H1 (cell line): ENCODE measurements around the gene VSTM4. TPM values are rescaled to one million over a fixed set of nuclear protein-coding genes. Genes with fewer than 3 reads are reported as not detected.

Source experiments
- CTCF ChIA-PET: fragments of 300-600 bp; sonication (Branson Sonifier 250); formaldehyde crosslinking; loops from one replicate; lab custom pipeline; 2021; ENCODE audit not compliant: partially characterized antibody; lab: Charles Lee
- POLR2A ChIA-PET: fragments of 300-600 bp; sonication (Branson Sonifier 250); formaldehyde crosslinking; loops from one replicate; lab custom pipeline; 2021; ENCODE audit warnings: inconsistent platforms; ENCODE audit not compliant: partially characterized antibody; lab: Charles Lee
- DNase-seq, 2 experiments: peaks; one replicate each; pipeline versions ENCODE4 v3.0.0 to v3.0.0-alpha.2; 2010 to 2022; ENCODE audit warnings: low spot score in 2 of 2, low read depth in 1 of 2, mixed read lengths in 1 of 2
- FAIRE-seq: peaks from 2 replicates; lab custom pipeline; 2011; peaks lifted over from hg19 to GRCh38; lab: Jason Lieb, UNC
- H2AFZ ChIP-seq: 2 replicates; pipeline ENCODE4 v1.8.1; 2012; ENCODE audit warnings: low read length, inconsistent platforms
- H2AK5ac ChIP-seq: 2 replicates; pipeline ENCODE4 v1.6.1; 2013; ENCODE audit warnings: low read depth, low read length
- H2BK120ac ChIP-seq: replicated peaks from 2 replicates; pipeline ENCODE3; 2013; ENCODE audit warnings: low read depth, low read length, inconsistent platforms
- H2BK12ac ChIP-seq: 2 replicates; pipeline ENCODE4 v1.6.1; 2013; ENCODE audit warnings: low read depth, low read length
- H2BK15ac ChIP-seq: 2 replicates; pipeline ENCODE4 v1.6.1; 2013; ENCODE audit warnings: low read length
- H2BK20ac ChIP-seq: 2 replicates; pipeline ENCODE4 v1.6.1; 2013; ENCODE audit warnings: low read length
- H2BK5ac ChIP-seq: 2 replicates; pipeline ENCODE4 v1.6.1; 2013; ENCODE audit warnings: low read depth, low read length
- H3K14ac ChIP-seq: 2 replicates; pipeline ENCODE4 v1.6.1; 2013; ENCODE audit warnings: inconsistent platforms; ENCODE audit not compliant: insufficient read length
- H3K18ac ChIP-seq: 2 replicates; pipeline ENCODE4 v1.6.1; 2013; ENCODE audit warnings: low read length; ENCODE audit errors: extremely low read depth
- H3K23ac ChIP-seq: 2 replicates; pipeline ENCODE4 v1.6.1; 2013; ENCODE audit warnings: inconsistent platforms; ENCODE audit not compliant: insufficient read length
- H3K23me2 ChIP-seq: 2 replicates; pipeline ENCODE4 v1.6.1; 2013; ENCODE audit warnings: low read depth, low read length
- H3K27ac ChIP-seq: 2 replicates; pipeline ENCODE4 v1.6.1; 2011; ENCODE audit warnings: low read depth, low read length, inconsistent platforms
- H3K27me3 ChIP-seq, 4 experiments: replicated peaks in 1 of 4; 1 replicate in 1 of 4; 2 replicates in 3 of 4; pipeline versions ENCODE4 v1.6.1 to v1.8.1; 2011 to 2013; ENCODE audit warnings: low read length in 3 of 4, mild to moderate bottlenecking in 3 of 4, inconsistent platforms in 2 of 4, mixed read lengths in 2 of 4, moderate library complexity in 1 of 4; ENCODE audit not compliant: control insufficient read depth in 3 of 4, insufficient read depth in 3 of 4; ENCODE audit errors: extremely low read depth in 1 of 4
- H3K36me3 ChIP-seq, 4 experiments: 2 replicates each; pipeline versions ENCODE4 v1.6.1 to v1.8.1; 2011 to 2013; ENCODE audit warnings: mild to moderate bottlenecking in 4 of 4, low read length in 3 of 4, moderate library complexity in 2 of 4, control low read depth in 1 of 4, inconsistent platforms in 1 of 4; ENCODE audit not compliant: insufficient read depth in 4 of 4, control insufficient read depth in 2 of 4
- H3K4ac ChIP-seq: replicated peaks from 2 replicates; pipeline ENCODE3; 2013; ENCODE audit warnings: low read length, low read depth, mixed read lengths, inconsistent platforms; ENCODE audit not compliant: insufficient read length
- H3K4me1 ChIP-seq, 4 experiments: replicated peaks in 1 of 4; 1 replicate in 1 of 4; 2 replicates in 3 of 4; pipeline versions ENCODE4 v1.6.1 to v1.8.1; 2011 to 2013; ENCODE audit warnings: low read length in 3 of 4, inconsistent platforms in 2 of 4, mixed read lengths in 1 of 4; ENCODE audit not compliant: insufficient read depth in 4 of 4, control insufficient read depth in 3 of 4
- H3K4me2 ChIP-seq, 2 experiments: 2 replicates each; pipeline versions ENCODE4 v1.6.1 to v1.8.1; 2011 to 2013; ENCODE audit warnings: low read depth in 2 of 2, low read length in 2 of 2, control low read depth in 1 of 2, inconsistent platforms in 1 of 2, mild to moderate bottlenecking in 1 of 2; ENCODE audit not compliant: insufficient read depth in 1 of 2
- H3K4me3 ChIP-seq, 4 experiments: fragments of 200-600, 300-600 bp in 1 of 4; sonication (generic), shearing (Covaris generic), sonication (Bioruptor Twin) in 1 of 4; 2 replicates each; pipeline versions ENCODE4 v1.5.1 to v1.8.1; 2011 to 2016; ENCODE audit warnings: low read length in 4 of 4, low read depth in 3 of 4, control low read depth in 2 of 4, inconsistent platforms in 2 of 4, mild to moderate bottlenecking in 2 of 4, mixed read lengths in 1 of 4, moderate library complexity in 1 of 4; ENCODE audit not compliant: insufficient read depth in 2 of 4; ENCODE audit errors: extremely low read depth in 1 of 4
- H3K56ac ChIP-seq: replicated peaks from 2 replicates; pipeline ENCODE3; 2013; ENCODE audit warnings: low read depth, mild to moderate bottlenecking, mixed read lengths, low read length, inconsistent platforms; ENCODE audit not compliant: insufficient read length
- H3K79me1 ChIP-seq: 2 replicates; pipeline ENCODE4 v1.6.1; 2013; ENCODE audit warnings: low read depth, low read length, control low read depth
- H3K79me2 ChIP-seq, 2 experiments: 2 replicates each; pipeline versions ENCODE4 v1.6.1 to v1.8.1; 2012 to 2013; ENCODE audit warnings: low read length in 2 of 2, mild to moderate bottlenecking in 2 of 2, inconsistent platforms in 1 of 2; ENCODE audit not compliant: insufficient read depth in 2 of 2, control insufficient read depth in 1 of 2
- H3K9ac ChIP-seq, 4 experiments: replicated peaks in 1 of 4; 1 replicate in 1 of 4; 2 replicates in 3 of 4; pipeline versions ENCODE4 v1.6.1 to v1.8.1; 2011 to 2013; ENCODE audit warnings: low read depth in 3 of 4, low read length in 3 of 4, control low read depth in 2 of 4, mild to moderate bottlenecking in 2 of 4, moderate library complexity in 2 of 4, inconsistent platforms in 1 of 4; ENCODE audit errors: extremely low read depth in 1 of 4
- H3K9me3 ChIP-seq, 2 experiments: 2 replicates each; pipeline versions ENCODE4 v1.6.1 to v1.8.1; 2012 to 2013; ENCODE audit warnings: mild to moderate bottlenecking in 2 of 2, moderate library complexity in 2 of 2, control low read depth in 1 of 2, inconsistent platforms in 1 of 2, low read depth in 1 of 2, low read length in 1 of 2, mixed read lengths in 1 of 2; ENCODE audit not compliant: insufficient read depth in 2 of 2
- H4K20me1 ChIP-seq, 2 experiments: replicated peaks in 1 of 2; 2 replicates each; pipeline versions ENCODE3 to v1.8.1; 2011 to 2013; ENCODE audit warnings: inconsistent platforms in 2 of 2, low read length in 2 of 2, mild to moderate bottlenecking in 1 of 2; ENCODE audit not compliant: insufficient read depth in 2 of 2, control insufficient read depth in 1 of 2
- H4K5ac ChIP-seq: 2 replicates; pipeline ENCODE4 v1.6.1; 2013; ENCODE audit warnings: low read length, low read depth, mixed read lengths, inconsistent platforms; ENCODE audit not compliant: insufficient read length
- H4K8ac ChIP-seq: 2 replicates; pipeline ENCODE4 v1.8.0; 2013; ENCODE audit warnings: mild to moderate bottlenecking, moderate library complexity, low read length, inconsistent platforms; ENCODE audit not compliant: insufficient read depth; ENCODE audit errors: extremely low read depth
- H4K91ac ChIP-seq: replicated peaks from 2 replicates; pipeline ENCODE3; 2013; ENCODE audit warnings: low read length, mixed read lengths, inconsistent platforms; ENCODE audit not compliant: insufficient read length
- CBX8 ChIP-seq: fragments of 300-800, 300-1000 bp; sonication (generic); IDR thresholded peaks from 2 replicates; pipeline ENCODE4 v1.7.1; 2016; ENCODE audit warnings: low read depth, low read length, borderline replicate concordance
- CEBPB ChIP-seq: IDR thresholded peaks from 2 replicates; pipeline ENCODE4 v1.6.1; 2012; ENCODE audit warnings: low read depth, low read length
- EZH2 ChIP-seq: fragments of 200-600 bp; sonication (generic); IDR thresholded peaks from 2 replicates; pipeline ENCODE4 v1.7.1; 2012; ENCODE audit warnings: low read depth, mild to moderate bottlenecking, moderate library complexity, low read length, inconsistent platforms; ENCODE audit not compliant: severe bottlenecking
- KDM5A ChIP-seq: fragments of 200-600 bp; IDR thresholded peaks from 2 replicates; pipeline ENCODE4 v1.7.1; 2012; ENCODE audit warnings: mild to moderate bottlenecking, low read length, inconsistent platforms, mixed read lengths
- MAFK ChIP-seq: IDR thresholded peaks from 2 replicates; pipeline ENCODE4 v1.6.1; 2012; ENCODE audit warnings: low read depth, mild to moderate bottlenecking, improper control_type of control experiment, low read length
- POLR2AphosphoS5 ChIP-seq: IDR thresholded peaks from 2 replicates; pipeline ENCODE4 v1.6.1; 2011; ENCODE audit warnings: low read depth, low read length
- RAD21 ChIP-seq, 2 experiments: IDR thresholded peaks in 1 of 2; conservative IDR thresholded peaks in 1 of 2; 2 replicates each; pipeline ENCODE4 v1.6.1; 2011; ENCODE audit warnings: low read depth in 2 of 2, low read length in 2 of 2, improper control_type of control experiment in 1 of 2, inconsistent platforms in 1 of 2, mild to moderate bottlenecking in 1 of 2, moderate library complexity in 1 of 2
- RFX5 ChIP-seq: IDR thresholded peaks from 2 replicates; pipeline ENCODE4 v1.6.1; 2011; ENCODE audit warnings: low read depth, low read length, improper control_type of control experiment, borderline replicate concordance
- RXRA ChIP-seq: IDR thresholded peaks from 2 replicates; pipeline ENCODE4 v1.6.1; 2011; ENCODE audit warnings: low read depth, mild to moderate bottlenecking, low read length, moderate library complexity; ENCODE audit not compliant: insufficient read depth
- SP1 ChIP-seq: IDR thresholded peaks from 2 replicates; pipeline ENCODE4 v1.6.1; 2011; ENCODE audit warnings: low read depth, low read length
- SUZ12 ChIP-seq: fragments of 200-600 bp; sonication (generic); IDR thresholded peaks from 2 replicates; pipeline ENCODE4 v1.6.1; 2012; ENCODE audit warnings: mild to moderate bottlenecking, inconsistent platforms, low read length, moderate library complexity, mixed read lengths
- TCF12 ChIP-seq: IDR thresholded peaks from 2 replicates; pipeline ENCODE4 v1.6.1; 2011; ENCODE audit warnings: low read depth, mild to moderate bottlenecking, low read length
- TEAD4 ChIP-seq: IDR thresholded peaks from 2 replicates; pipeline ENCODE4 v1.6.1; 2012; ENCODE audit warnings: low read depth, low read length, inconsistent platforms, mixed read lengths
- polyA plus RNA-seq, 7 experiments: library from polyadenylated mRNA; depleted of rRNA in 3 of 7; stranded (reverse) in 5 of 7; unstranded in 2 of 7; fragments of >200 nt in 5 of 7; fragments of 200-250 nt in 2 of 7; gene quantifications; 1 replicate in 5 of 7; 2 replicates in 1 of 7; 4 replicates in 1 of 7; pipeline versions ENCODE4 v1.2.1 to v1.2.3, GENCODE V29; 2011 to 2013; ENCODE audit warnings: missing spikeins in 2 of 7, mixed read lengths in 2 of 7
- total RNA-seq: library from RNA; stranded (reverse); fragmentation: NEBNext Ultra II Directional; extraction: Animal tissue kit (Norgen Biotek cat#: 25700); gene quantifications from 2 replicates; pipeline ENCODE4 v1.2.1, GENCODE V29; 2021
- TF ChIP-seq, protein P1 (sequence below), 3 experiments: IDR thresholded peaks; 1 replicate in 2 of 3; 2 replicates in 1 of 3; pipeline versions ENCODE4 v1.5.1 to v1.6.1; 2011; ENCODE audit warnings: low read length in 3 of 3, mild to moderate bottlenecking in 3 of 3, inconsistent platforms in 2 of 3, low read depth in 1 of 3, moderate library complexity in 1 of 3; ENCODE audit not compliant: insufficient read depth in 1 of 3; ENCODE audit errors: control extremely low read depth in 1 of 3

VSTM4 gene
- total and polyA plus RNA-seq, 2 of the 8 experiments (the other 6 are each of a cell fraction or from before 2014, with no cell fraction given): 0.48 to 0.73 TPM

DNA sequence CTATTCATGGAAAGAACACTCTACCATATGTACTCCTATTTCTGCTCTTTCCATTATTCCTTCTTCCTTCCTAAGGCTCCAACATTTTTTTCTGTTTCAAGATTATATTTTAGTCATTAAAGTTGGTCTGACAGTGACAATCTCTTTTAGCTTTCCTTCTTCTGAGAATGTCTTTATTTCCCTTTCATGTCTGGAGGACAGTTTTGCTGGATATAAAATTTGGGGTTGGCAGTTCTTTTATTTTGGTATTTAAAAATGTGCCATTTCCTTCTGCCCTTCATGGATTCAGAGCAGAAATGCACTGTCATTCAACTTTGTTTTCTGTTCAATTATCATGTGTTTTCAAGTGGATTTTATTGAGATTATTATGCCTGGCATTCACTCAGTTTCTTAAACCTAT lies 53.1 kb downstream of the VSTM4 start:
- Histone ChIP-seq H3K18ac (no peak overlapping the region), H3K27ac (no peak overlapping the region), H2BK20ac (no peak overlapping the region), H2BK5ac (no peak overlapping the region), H3K36me3 (no peaks in the 10 kb centered on the region), H2AK5ac (no peak overlapping the region), H4K20me1 (no peaks in the 10 kb centered on the region), H3K79me2 (no peaks in the 10 kb centered on the region), H3K4me2 (no peak overlapping the region), H2BK15ac (no peak overlapping the region), H3K4me3 (no peak overlapping the region), H2BK120ac (no peak overlapping the region), H3K4me1 (no peaks in the 10 kb centered on the region), H3K9me3 (peaks cover 7 to 14% of the 10 kb centered on the region in 2 experiments; a peak in 3 of 4 replicates), H3K27me3 (no peaks in the 10 kb centered on the region), H4K91ac (no peak overlapping the region), H3K23me2 (no peaks in the 10 kb centered on the region), H3K4ac (no peak overlapping the region), H3K79me1 (no peaks in the 10 kb centered on the region), H3K9ac (no peak overlapping the region), H3K56ac (no peak overlapping the region), H2AFZ (no peak overlapping the region), H4K8ac (no peak overlapping the region), H3K23ac (no peak overlapping the region), H2BK12ac (no peak overlapping the region), H4K5ac (no peak overlapping the region), H3K14ac (no peak overlapping the region)
- CTCF ChIA-PET: no interaction called here
- DNase-seq (no peak), FAIRE-seq (no peak)
- POLR2A ChIA-PET: no interaction called here
- no peak for TF ChIP-seq KDM5A
- TF ChIP-seq MAFK: no peak
- TF ChIP-seq RAD21 (IDR thresholded peaks at IDR 0.05 in 1 of 2, conservative IDR thresholded peaks at IDR 0.05 in 1 of 2; ENCODE audit: low read depth in 2 of 2, low read length in 2 of 2): no peak
- no peak for TF ChIP-seq SP1
- TF ChIP-seq, protein P1, sequence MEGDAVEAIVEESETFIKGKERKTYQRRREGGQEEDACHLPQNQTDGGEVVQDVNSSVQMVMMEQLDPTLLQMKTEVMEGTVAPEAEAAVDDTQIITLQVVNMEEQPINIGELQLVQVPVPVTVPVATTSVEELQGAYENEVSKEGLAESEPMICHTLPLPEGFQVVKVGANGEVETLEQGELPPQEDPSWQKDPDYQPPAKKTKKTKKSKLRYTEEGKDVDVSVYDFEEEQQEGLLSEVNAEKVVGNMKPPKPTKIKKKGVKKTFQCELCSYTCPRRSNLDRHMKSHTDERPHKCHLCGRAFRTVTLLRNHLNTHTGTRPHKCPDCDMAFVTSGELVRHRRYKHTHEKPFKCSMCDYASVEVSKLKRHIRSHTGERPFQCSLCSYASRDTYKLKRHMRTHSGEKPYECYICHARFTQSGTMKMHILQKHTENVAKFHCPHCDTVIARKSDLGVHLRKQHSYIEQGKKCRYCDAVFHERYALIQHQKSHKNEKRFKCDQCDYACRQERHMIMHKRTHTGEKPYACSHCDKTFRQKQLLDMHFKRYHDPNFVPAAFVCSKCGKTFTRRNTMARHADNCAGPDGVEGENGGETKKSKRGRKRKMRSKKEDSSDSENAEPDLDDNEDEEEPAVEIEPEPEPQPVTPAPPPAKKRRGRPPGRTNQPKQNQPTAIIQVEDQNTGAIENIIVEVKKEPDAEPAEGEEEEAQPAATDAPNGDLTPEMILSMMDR (IDR thresholded peaks at IDR 0.05; ENCODE audit: control extremely low read depth in 1 of 3, insufficient read depth in 1 of 3, low read depth in 1 of 3, low read length in 3 of 3): no peak
- TF ChIP-seq TCF12: no peak
- no peak for TF ChIP-seq RXRA
- TF ChIP-seq POLR2AphosphoS5: no peak
- no peak for TF ChIP-seq CBX8
- TF ChIP-seq EZH2: no peak
- no peak for TF ChIP-seq RFX5
- TF ChIP-seq TEAD4: no peak
- TF ChIP-seq SUZ12: no peak
- no peak for TF ChIP-seq CEBPB
